Stimulated activated CD4-positive, alpha-beta T cell treated with anti-CD3 and anti-CD28 coated beads, Interleukin-1b, Interleukin-23, amount 100 ng/mL, for 48 hours (primary cell): Measurements from ENCODE around the gene DPH6.
"Not testable (repeated sequence)": the region's sequence is repeated elsewhere in the genome, so short reads cannot be mapped to it uniquely, and the experiment has no call there.

Source experiments
- DNase-seq: peaks from one replicate; pipeline ENCODE4 v3.0.0-alpha.2; 2020

The DPH6 gene

GRCh38 chr15:35484231-35484945 lies 61.6 kb downstream of the DPH6 start:
- DNase-seq: no peak

GRCh38 chr15:35481992-35482391 lies 64.0 kb downstream of the DPH6 start:
- no peak for DNase-seq

GRCh38 chr15:35481064-35481463 lies 64.9 kb downstream of the DPH6 start:
- no peak for DNase-seq

GRCh38 chr15:35479423-35479822 lies 66.5 kb downstream of the DPH6 start:
- DNase-seq: no peak

- no peak for DNase-seq
Measured at GRCh38 chr15:35477312-35478262, 68.4 kb downstream of the DPH6 start.

- no peak for DNase-seq
Measured at GRCh38 chr15:35471024-35471423, 74.9 kb downstream of the DPH6 start.

GRCh38 chr15:35470441-35470840 lies 75.5 kb downstream of the DPH6 start:
- no peak for DNase-seq

- DNase-seq: no peak
Measured at GRCh38 chr15:35466476-35466875, 79.5 kb downstream of the DPH6 start.

GRCh38 chr15:35465783-35466182 lies 80.2 kb downstream of the DPH6 start:
- DNase-seq: no peak

GRCh38 chr15:35460616-35461015 lies 85.3 kb downstream of the DPH6 start:
- no peak for DNase-seq

GRCh38 chr15:35458176-35458856 lies 87.6 kb downstream of the DPH6 start:
- no peak for DNase-seq

- DNase-seq: no peak
Measured at GRCh38 chr15:35455201-35455600, 90.8 kb downstream of the DPH6 start.

- DNase-seq: no peak
Measured at GRCh38 chr15:35450492-35450891, 95.5 kb downstream of the DPH6 start.

GRCh38 chr15:35448294-35448693 lies 97.7 kb downstream of the DPH6 start:
- no peak for DNase-seq

GRCh38 chr15:35445891-35446290 lies 100.1 kb downstream of the DPH6 start:
- no peak for DNase-seq

GRCh38 chr15:35444557-35445204 lies 101.3 kb downstream of the DPH6 start:
- DNase-seq: no peak

GRCh38 chr15:35443376-35443775 lies 102.6 kb downstream of the DPH6 start:
- DNase-seq: no peak

GRCh38 chr15:35442742-35443141 lies 103.2 kb downstream of the DPH6 start:
- no peak for DNase-seq

GRCh38 chr15:35441279-35441678 lies 104.7 kb downstream of the DPH6 start:
- DNase-seq: not testable (repeated sequence)

GRCh38 chr15:35440265-35440664 lies 105.7 kb downstream of the DPH6 start:
- DNase-seq: no peak

GRCh38 chr15:35439291-35439690 lies 106.7 kb downstream of the DPH6 start:
- no peak for DNase-seq

GRCh38 chr15:35437157-35437556 lies 108.8 kb downstream of the DPH6 start:
- DNase-seq: no peak

GRCh38 chr15:35436422-35436821 lies 109.5 kb downstream of the DPH6 start:
- DNase-seq: no peak
